Right atrium auricular region (tissue), 2 donors: ENCODE data around the gene PFDN6. TPM values are rescaled to one million over a fixed set of nuclear protein-coding genes. Genes with fewer than 3 reads are reported as not detected.

Source experiments
- DNase-seq: peaks from one replicate; pipeline ENCODE4 v3.0.0-alpha.2; 2019; ENCODE audit warnings: low spot score
- H3K27ac ChIP-seq, 2 donors: fragments of 200-600 bp; sonication (generic); 1 replicate in 1 of 2; 2 replicates in 1 of 2; pipeline ENCODE4 v1.5.1; 2016 to 2019
- H3K27me3 ChIP-seq, 2 donors: fragments of 200-600 bp; sonication (generic); one replicate each; pipeline versions ENCODE4 v1.5.1 to v1.6.0; 2017 to 2019
- H3K36me3 ChIP-seq: fragments of 200-600 bp; sonication (generic); one replicate; pipeline ENCODE4 v1.5.1; 2016
- H3K4me1 ChIP-seq, 2 donors: fragments of 200-600 bp; sonication (generic); one replicate each; pipeline versions ENCODE4 v1.5.1 to v1.6.0; 2017 to 2019
- H3K4me3 ChIP-seq, 2 donors: fragments of 200-600 bp; sonication (generic); 1 replicate in 1 of 2; 2 replicates in 1 of 2; pipeline ENCODE4 v1.5.1; 2017 to 2019; ENCODE audit warnings: mild to moderate bottlenecking in 1 of 2, moderate library complexity in 1 of 2
- H3K9me3 ChIP-seq, 2 donors: fragments of 200-600 bp; sonication (generic); one replicate each; pipeline ENCODE4 v1.5.1; 2019
- CTCF ChIP-seq, 2 donors: fragments of 200-600 bp; sonication (generic); IDR thresholded peaks; one replicate each; pipeline ENCODE4 v1.5.1; 2019; ENCODE audit warnings: antibody characterized with exemption in 2 of 2
- total RNA-seq, 2 donors: library from RNA; depleted of rRNA; stranded (reverse); fragments of >200 nt; gene quantifications; one replicate each; pipeline ENCODE4 v1.1.0, GENCODE V29; 2016

The PFDN6 gene
- total RNA-seq, 2 donors from 2014 or later = 23.4 to 29.5 TPM

DNA sequence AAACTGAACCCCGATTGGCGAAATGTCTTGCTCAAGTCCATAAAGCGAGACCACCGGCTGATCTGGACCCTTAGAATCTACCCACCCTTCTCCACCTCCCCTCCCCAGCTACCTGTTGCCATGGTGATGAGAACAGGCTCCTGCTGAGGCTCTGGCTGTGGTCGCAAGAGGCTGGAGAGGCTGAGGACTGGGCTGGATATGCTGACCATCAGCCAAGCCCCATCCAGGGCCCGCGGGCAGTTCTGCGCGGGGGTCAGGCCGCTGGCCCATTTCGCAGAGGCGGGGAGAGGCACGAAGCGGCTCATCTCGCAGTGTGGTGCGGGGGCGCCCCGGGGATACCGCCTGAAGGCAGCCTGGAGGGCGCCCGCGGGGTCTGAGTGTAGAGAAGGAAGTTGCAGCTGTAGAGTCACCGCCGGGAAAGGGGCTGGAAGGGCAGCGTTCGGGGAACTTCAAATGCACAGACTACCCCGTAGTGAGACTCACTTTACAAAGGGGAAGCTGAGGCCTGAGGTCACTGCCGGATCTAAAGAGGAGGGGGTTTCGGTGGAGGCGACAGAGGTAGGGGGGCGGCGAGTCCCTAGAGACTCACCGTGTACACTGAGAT is 23.8 kb downstream of the PFDN6 start:
- Histone ChIP-seq H3K27me3 (no peaks in the 10 kb centered on the region), H3K4me3 (peak overlapping the region; percentile 75 to 80), H3K36me3 (peaks cover 3% of the 10 kb centered on the region), H3K27ac (peak overlapping the region; percentile 89 to 91), H3K9me3 (no peaks in the 10 kb centered on the region), H3K4me1 (peaks cover 0 to 45% of the 10 kb centered on the region in 2 donors)
- DNase-seq = peak; percentile 73
- TF ChIP-seq CTCF (IDR thresholded peaks at IDR 0.05) = no peak

DNA sequence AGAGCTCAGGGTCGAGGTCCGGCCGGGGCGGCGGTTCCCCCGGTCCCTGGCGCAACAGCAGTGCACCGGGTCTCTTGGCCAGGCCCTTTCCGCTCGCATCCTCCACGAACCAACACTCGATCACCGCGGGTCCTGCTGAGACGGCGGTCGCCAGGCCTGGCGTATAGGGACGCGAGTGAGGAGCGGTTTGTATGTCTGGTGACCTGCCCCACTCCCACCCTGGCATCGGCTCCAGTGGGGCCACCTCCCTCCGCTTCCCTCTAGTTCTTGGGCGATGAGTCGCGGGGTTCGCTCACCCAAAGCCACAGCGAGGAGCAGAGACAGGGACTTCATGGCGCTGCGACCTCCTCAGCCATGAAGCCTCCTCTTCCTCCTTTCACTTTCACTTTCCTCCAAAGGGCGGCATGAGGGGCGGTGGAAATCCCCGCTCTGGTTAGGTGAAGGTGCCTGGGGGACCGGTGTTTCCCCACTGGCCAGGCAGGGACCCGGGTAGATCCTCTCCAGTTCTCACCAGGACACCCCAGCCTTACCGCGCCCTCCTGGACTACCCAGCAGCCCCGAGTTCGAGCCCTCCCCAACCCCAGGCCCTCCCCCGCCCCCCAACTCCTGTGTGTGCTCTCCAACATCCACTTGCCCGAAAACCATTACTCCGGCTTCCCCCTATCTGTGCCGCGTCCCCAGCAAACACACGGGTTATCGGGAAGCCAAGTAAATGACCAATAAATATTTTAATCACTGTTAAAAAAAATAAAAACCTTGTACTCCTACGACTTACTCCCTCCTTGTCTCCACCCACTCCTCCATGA is 24.5 kb downstream of the PFDN6 start, which contains the start of gene TAPBP:
Gene TAPBP, minus strand, starts transcription at position 370 of the 806 bp plus-strand sequence. Its CDS starts 37 bp downstream, at position 333.
- peaks cover 9% of the 10 kb centered on the region for H3K36me3 ChIP-seq
- no peaks in the 10 kb centered on the region for H3K9me3 ChIP-seq
- peak within 1 kb of the TSS; percentile 89 to 91 for H3K27ac ChIP-seq
- H3K27me3 ChIP-seq = no peaks in the 10 kb centered on the region
- H3K4me3 ChIP-seq = peak within 1 kb of the TSS; percentile 75 to 80
- peaks cover 0 to 52% of the 10 kb centered on the region in 2 donors for H3K4me1 ChIP-seq
- no peak for DNase-seq
- no peak for TF ChIP-seq CTCF (IDR thresholded peaks at IDR 0.05)

DNA sequence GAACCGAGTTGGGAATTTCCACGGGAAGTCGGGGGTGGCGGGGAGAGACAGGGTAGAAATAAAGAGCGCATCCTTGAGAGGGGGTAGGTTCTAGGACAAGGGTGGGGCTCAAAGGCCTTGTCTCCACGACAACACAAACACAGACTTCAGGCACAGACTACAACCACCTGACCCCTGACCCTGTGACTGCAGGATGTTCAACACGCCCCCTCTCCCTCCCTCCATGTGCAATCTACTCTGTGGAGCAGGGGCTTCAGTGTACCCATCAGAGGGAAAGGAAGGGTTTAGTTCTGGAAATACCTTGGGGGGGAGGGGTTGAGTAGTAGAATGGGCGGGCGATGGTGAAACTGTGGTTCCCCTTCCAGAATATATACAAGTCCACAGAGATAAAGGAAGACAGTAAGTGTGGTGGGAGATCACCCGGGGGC is 25.1 kb downstream of the PFDN6 start:
- peak; percentile 85 for DNase-seq
- Histone ChIP-seq H3K4me3 (peak overlapping the region; percentile 75 to 80), H3K4me1 (peaks cover 0 to 57% of the 10 kb centered on the region in 2 donors)

DNA sequence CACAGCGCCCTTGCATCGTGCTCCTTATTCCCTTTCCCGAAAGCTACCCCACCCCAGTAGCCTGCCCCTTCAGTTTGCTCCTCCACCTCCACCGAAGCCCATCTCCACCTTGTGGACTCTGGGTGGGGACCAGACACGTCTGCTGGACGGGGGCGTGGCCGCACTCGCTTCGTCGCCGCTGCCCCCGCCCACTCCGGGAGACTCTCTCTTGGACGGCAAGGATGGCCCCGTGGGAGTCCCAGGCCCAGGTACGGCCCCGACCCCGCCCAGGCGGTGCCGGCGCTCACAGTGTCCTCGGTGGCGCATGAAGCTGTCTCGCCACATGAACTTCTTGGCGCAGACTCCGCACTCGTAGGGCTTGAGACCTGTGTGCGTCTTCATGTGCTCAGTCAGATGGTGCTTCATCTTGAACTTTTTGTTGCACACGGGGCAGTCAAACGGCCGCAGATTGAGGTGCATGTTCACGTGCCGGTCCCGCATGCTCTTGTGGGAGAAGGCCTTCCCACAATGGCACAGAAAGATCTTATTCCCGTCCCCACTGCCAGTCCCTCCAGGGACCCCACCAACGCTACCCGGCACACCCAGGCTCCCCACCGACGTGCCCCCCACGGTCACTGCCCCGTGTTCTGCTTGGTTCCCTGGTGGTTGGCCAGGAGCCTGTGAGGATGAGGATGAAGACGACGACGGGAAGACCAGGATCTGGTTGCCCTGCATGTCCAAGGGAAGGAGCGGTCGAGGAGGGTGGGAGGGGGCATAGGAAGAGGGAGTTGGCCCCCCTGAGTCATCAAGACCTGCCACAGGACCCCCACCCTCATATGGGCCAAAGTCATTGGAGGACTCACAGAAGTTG is 25.8 kb downstream of the PFDN6 start:
- H3K4me3 ChIP-seq = peak overlapping the region; percentile 75 to 80
- peaks cover 21% of the 10 kb centered on the region for H3K36me3 ChIP-seq
- no peaks in the 10 kb centered on the region for H3K9me3 ChIP-seq
- peaks cover 0 to 64% of the 10 kb centered on the region in 2 donors for H3K4me1 ChIP-seq
- peak overlapping the region; percentile 89 to 91 for H3K27ac ChIP-seq
- DNase-seq = no peak
- no peaks in the 10 kb centered on the region for H3K27me3 ChIP-seq
- TF ChIP-seq CTCF (IDR thresholded peaks at IDR 0.05) = no peak

More for the DNA sequence above, 25.1 kb downstream of the PFDN6 start:
- Histone ChIP-seq H3K9me3 (no peaks in the 10 kb centered on the region), H3K36me3 (peaks cover 15% of the 10 kb centered on the region), H3K27ac (peak overlapping the region; percentile 89 to 91), H3K27me3 (no peaks in the 10 kb centered on the region)
- no peak for TF ChIP-seq CTCF (IDR thresholded peaks at IDR 0.05)

GRCh38 chr6:33315793-33316602 is 26.6 kb downstream of the PFDN6 start:
- Histone ChIP-seq H3K9me3 (no peaks in the 10 kb centered on the region), H3K36me3 (peaks cover 26% of the 10 kb centered on the region), H3K4me3 (no peak overlapping the region), H3K27ac (peak overlapping the region; percentile 85 to 91), H3K27me3 (no peaks in the 10 kb centered on the region), H3K4me1 (peaks cover 0 to 72% of the 10 kb centered on the region in 2 donors)
- no peak for DNase-seq
- TF ChIP-seq CTCF (IDR thresholded peaks at IDR 0.05) = no peak
